SJSA1 (cell line): ENCODE results near the gene CCDC102A. TPM values are rescaled to one million over a fixed set of nuclear protein-coding genes. Genes with fewer than 3 reads are reported as not detected.
"Not testable (repeated sequence)": the region's sequence is repeated elsewhere in the genome, so short reads cannot be mapped to it uniquely, and the experiment has no call there.

Experiments used
- DNase-seq, 2 experiments: peaks; one replicate each; pipeline ENCODE4 v3.0.0-alpha.2; 2015 to 2020; ENCODE audit warnings: low spot score in 2 of 2, low read depth in 1 of 2
- H3K27ac ChIP-seq: fragments of 250-450 bp; sonication (Bioruptor Pico); 2 replicates; pipeline ENCODE4 v1.5.1; 2020; ENCODE audit warnings: mild to moderate bottlenecking, moderate library complexity
- H3K27me3 ChIP-seq: fragments of 250-450 bp; sonication (Bioruptor Pico); replicated peaks from 2 replicates; pipeline ENCODE4 v1.5.1; 2020; ENCODE audit warnings: mild to moderate bottlenecking, moderate library complexity
- H3K36me3 ChIP-seq: fragments of 250-450 bp; sonication (Bioruptor Pico); 2 replicates; pipeline ENCODE4 v1.5.1; 2020; ENCODE audit warnings: mild to moderate bottlenecking
- H3K4me1 ChIP-seq: fragments of 250-450 bp; sonication (Bioruptor Pico); replicated peaks from 2 replicates; pipeline ENCODE4 v1.6.1; 2021; ENCODE audit warnings: mild to moderate bottlenecking
- H3K4me3 ChIP-seq: fragments of 250-450 bp; sonication (Bioruptor Pico); 2 replicates; pipeline ENCODE4 v1.5.1; 2020; ENCODE audit warnings: mild to moderate bottlenecking
- H3K9me3 ChIP-seq: fragments of 250-450 bp; sonication (Bioruptor Pico); replicated peaks from 2 replicates; pipeline ENCODE4 v1.5.1; 2020; ENCODE audit warnings: mild to moderate bottlenecking
- total RNA-seq: library from RNA; depleted of rRNA; stranded (reverse); fragments of >200 nt; shearing (Covaris generic); gene quantifications from 2 replicates; pipeline ENCODE4 v1.2.3, GENCODE V29; 2014

CCDC102A gene
- total RNA-seq, 1 experiment from 2014 or later = 13.4 TPM

DNA sequence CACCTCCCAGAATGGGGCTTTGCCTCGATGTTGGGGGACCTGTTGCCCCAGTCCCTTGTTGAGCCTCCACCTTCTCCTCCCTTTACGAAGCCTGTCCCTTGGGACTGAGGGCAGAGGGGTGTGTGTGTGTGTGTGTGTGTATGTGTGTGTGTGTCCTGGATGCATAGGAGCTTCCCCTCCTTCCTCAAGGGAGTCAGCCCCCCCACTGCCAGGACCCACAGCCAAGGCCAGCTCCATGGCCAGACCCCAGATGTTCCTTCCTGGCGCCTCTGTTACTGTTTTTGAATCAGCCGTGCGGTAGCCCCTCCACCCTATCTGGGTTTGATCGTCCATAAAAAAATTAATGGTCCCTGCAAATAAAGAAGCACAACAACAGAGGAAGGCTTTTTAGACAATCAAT is 32.4 kb downstream of the CCDC102A start:
- no peaks in the 10 kb centered on the region for H3K27me3 ChIP-seq
- H3K27ac ChIP-seq = no peak overlapping the region
- H3K4me3 ChIP-seq = no peak overlapping the region
- no peak for DNase-seq
- H3K4me1 ChIP-seq = peaks cover 30% of the 10 kb centered on the region
- H3K9me3 ChIP-seq = no peaks in the 10 kb centered on the region
- no peaks in the 10 kb centered on the region for H3K36me3 ChIP-seq

DNA sequence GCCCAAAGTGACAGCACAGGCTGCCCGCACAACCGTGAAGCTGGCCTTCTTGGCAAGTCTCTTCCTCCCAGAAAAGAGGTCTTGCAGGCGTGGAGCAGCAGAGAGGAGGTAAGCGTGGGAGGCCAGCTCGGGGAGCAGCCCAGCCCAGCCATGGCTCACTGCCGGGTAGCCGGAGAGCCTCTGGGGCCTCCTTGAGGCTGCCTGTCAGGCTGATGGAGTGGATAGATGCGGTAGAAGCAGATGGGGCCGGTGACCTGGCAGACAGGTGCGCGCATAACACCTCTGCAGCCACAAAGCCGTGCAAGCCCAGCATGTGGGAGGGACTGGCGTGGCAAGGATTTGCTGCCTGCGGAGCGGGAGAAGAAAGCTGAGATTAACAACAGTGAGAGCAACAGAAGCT is 33.0 kb downstream of the CCDC102A start:
- no peaks in the 10 kb centered on the region for H3K36me3 ChIP-seq
- no peak overlapping the region for H3K4me3 ChIP-seq
- peaks cover 30% of the 10 kb centered on the region for H3K4me1 ChIP-seq
- H3K27me3 ChIP-seq = no peaks in the 10 kb centered on the region
- no peaks in the 10 kb centered on the region for H3K9me3 ChIP-seq
- no peak overlapping the region for H3K27ac ChIP-seq
- DNase-seq = no peak

DNA sequence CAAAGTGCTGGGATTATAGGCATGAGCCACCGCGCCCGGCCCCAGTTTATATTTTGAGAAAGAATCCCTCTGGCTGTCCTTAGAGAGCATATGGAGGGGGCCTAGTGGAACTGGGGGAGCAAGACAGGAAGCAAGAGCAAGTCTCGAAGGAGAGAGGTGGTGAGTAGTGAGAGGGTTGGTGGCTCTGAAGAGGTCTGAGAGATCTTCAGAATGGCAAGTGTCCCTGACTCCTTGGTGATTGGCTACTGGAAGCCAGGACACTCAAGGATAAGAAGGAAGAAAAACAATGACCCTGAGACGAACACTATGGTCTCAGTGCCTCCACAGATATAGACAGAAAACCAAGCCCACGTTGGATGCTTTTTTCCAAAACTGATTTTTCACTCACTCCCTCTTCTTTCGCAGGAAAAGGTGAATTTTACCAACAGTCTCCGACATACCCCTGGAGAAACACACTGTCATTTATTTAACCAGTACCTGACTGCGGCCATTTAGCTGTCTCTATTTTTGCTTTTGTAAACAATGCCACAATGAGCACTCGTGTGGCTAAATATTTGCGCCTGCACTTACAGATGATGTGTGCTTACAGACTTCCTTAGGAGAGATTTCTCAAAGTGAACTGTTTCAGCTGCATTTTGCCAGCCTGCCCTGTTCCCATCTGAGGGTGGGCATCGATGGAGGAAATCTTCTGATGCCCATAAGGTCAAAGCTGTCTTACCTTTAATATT is 34.2 kb downstream of the CCDC102A start:
- H3K36me3 ChIP-seq = no peaks in the 10 kb centered on the region
- H3K4me1 ChIP-seq = peaks cover 30% of the 10 kb centered on the region
- no peaks in the 10 kb centered on the region for H3K9me3 ChIP-seq
- H3K27ac ChIP-seq = no peak overlapping the region
- H3K27me3 ChIP-seq = no peaks in the 10 kb centered on the region
- no peak for DNase-seq
- no peak overlapping the region for H3K4me3 ChIP-seq

DNA sequence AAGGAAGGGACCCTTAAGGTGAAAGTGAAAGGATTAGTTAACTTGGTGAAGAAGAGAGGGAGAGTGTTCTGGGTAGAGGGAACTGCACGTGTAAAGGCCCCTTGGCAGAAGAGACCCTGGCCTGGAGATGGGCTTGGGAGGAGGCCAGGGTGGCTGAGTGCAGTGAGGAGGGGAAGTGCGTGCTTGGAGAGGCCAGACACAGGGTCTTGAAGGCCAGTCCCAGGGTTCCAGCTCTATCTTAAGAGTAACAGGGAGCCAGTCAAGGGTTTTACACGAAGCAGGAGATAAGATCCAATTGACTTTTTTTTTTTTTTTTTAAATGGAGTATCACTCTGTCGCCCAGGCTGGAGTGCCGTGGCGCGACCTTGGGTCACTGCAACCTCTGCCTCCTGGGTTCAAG is 34.9 kb downstream of the CCDC102A start:
- no peaks in the 10 kb centered on the region for H3K27me3 ChIP-seq
- H3K27ac ChIP-seq = no peak overlapping the region
- no peak for DNase-seq
- H3K4me1 ChIP-seq = peaks cover 30% of the 10 kb centered on the region
- no peaks in the 10 kb centered on the region for H3K9me3 ChIP-seq
- H3K36me3 ChIP-seq = no peaks in the 10 kb centered on the region
- H3K4me3 ChIP-seq = no peak overlapping the region

DNA sequence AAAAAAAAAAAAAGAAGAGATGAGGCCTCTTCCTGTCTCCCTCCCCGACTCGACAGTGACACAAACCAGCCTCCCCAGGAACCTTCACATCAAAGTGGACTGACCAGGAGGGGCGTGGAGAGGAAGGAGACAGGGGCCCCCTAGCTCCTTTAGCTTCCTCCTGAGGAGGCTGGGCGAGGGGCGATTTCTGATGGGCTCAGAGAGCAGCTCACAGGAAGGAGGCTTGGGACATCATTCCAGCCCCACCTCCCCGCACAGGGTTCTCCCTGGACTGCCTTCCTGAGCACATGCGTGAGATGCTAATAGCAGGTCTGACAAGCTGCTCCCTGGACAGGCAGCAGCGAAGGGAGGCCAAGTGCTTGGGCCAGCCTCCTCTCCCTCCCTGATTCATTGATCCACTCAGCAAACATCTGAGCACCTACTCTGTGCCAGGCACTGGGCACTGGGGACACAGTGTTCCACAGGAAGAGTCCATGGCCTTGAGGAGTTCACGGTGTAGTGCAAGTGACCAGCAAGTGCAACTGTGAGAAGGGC is 35.7 kb downstream of the CCDC102A start:
- Histone ChIP-seq H3K4me1 (peaks cover 30% of the 10 kb centered on the region), H3K9me3 (no peaks in the 10 kb centered on the region), H3K27ac (peak overlapping the region; percentile 59; the same call in 1 of the 2 replicates), H3K27me3 (no peaks in the 10 kb centered on the region), H3K4me3 (no peak overlapping the region), H3K36me3 (no peaks in the 10 kb centered on the region)
- DNase-seq = no peak

DNA sequence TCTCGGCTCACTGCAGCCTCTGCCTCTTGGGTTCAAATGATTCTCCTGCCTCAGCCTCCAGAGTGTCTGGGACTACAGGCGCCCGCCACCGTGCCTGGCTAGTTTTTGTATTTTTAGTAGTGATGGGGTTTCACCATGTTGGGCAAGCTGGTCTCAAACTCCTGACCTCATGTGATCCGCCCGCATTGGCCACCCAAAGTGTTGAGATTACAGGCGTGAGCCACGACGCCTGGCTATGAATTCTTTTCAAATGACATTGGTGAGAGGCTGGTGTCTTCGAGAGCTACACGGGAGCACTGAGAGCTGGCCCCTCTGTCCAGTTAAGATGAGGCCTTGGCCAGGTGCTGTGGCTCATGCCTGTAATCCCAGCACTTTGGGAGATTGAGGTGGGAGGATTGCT is 36.4 kb downstream of the CCDC102A start:
- H3K4me3 ChIP-seq, H3K36me3 ChIP-seq, H3K9me3 ChIP-seq, H3K27me3 ChIP-seq: not testable (repeated sequence)
- Histone ChIP-seq H3K4me1 (peaks cover 30% of the 10 kb centered on the region), H3K27ac (peak overlapping the region; percentile 59)
- DNase-seq = peak; percentile 72 to 83

DNA sequence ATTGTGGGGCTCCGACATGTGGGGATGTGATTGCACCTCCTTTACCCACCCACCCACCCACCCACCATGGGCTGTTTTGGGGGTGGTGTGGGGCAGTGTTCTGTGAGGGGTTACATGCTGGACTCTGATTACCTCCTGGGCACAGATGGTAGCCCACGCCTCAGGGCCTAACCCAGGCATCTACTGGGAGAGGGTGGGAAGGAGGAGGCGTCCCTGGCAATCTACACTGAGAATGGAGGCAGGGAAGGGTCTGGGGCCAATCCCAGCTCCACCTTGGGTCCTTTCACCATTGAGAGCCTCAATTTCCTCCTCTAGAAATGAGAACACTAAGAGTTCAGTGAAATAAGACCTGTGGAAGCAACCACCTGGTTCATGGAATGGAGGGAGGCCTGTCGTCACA is 38.3 kb downstream of the CCDC102A start:
- no peaks in the 10 kb centered on the region for H3K9me3 ChIP-seq
- H3K27me3 ChIP-seq = 0 out of 2 replicates have a peak, but pooled peaks cover 4% of the 10 kb centered on the region
- no peak overlapping the region for H3K4me3 ChIP-seq
- H3K27ac ChIP-seq = no peak overlapping the region
- H3K36me3 ChIP-seq = no peaks in the 10 kb centered on the region
- DNase-seq = no peak
- H3K4me1 ChIP-seq = peaks cover 30% of the 10 kb centered on the region

DNA sequence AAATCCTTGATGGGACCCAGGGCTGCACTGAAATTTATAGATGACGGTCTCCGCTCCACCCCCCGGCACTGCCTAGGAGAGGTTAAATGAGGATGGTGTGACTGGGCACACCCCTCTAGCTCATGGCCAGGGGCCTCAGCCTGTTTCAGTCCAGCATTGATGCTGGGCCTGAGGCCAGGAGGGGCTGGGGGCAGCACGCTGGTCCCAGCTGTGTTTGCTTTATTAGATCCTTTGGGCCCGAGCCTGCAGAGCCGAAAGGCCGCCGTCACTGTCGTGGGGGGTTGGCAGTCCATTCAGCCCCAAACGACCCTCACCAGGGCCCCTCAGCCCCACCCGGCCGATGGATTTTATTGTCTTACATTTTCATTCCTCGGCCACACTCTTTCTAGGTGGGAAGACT is 39.2 kb downstream of the CCDC102A start:
- H3K9me3 ChIP-seq = no peaks in the 10 kb centered on the region
- no peaks in the 10 kb centered on the region for H3K36me3 ChIP-seq
- H3K27ac ChIP-seq = no peak overlapping the region
- H3K4me1 ChIP-seq = peaks cover 27% of the 10 kb centered on the region
- H3K27me3 ChIP-seq = 0 out of 2 replicates have a peak, but pooled peaks cover 4% of the 10 kb centered on the region
- no peak for DNase-seq
- H3K4me3 ChIP-seq = no peak overlapping the region

DNA sequence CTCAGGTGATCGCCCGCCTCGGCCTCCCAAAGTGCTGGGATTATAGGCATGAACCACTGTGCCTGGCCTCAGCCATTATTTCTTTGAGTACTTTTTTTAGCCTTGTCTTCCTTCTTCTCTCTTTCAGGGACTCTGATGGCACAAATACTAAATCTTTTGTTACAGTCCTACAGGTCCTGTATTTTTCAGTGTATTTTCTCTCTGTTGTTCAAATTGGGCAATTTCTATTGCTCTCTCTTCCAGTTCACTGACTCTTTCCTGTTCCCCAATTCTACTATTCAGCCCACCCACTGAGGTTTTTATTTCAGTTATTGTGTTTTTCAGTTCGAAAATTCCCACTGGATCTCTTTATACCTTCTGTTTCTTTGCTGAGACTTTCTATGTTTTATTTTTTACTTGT is 42.6 kb downstream of the CCDC102A start:
- Histone ChIP-seq H3K27me3 (0 out of 2 replicates have a peak, but pooled peaks cover 4% of the 10 kb centered on the region), H3K27ac (no peak overlapping the region), H3K36me3 (no peaks in the 10 kb centered on the region)

DNA sequence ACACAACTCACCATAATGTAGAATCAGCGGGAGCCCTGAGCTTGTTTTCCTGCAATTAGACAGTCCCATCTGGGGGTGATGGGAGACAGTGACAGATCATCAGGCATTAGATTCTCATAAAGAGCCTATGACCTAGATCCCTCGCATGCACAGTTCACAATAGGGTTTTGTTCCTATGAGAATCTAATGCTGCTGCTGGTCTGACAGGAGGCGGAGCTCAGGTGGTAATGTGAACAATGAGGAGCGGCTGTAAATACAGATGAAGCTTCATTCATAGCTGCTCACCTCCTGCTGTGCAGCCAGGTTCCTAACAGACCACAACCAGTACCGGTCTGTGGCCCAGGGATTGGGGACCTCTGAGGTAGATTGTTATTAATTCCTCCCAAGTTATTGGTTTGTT is 47.1 kb downstream of the CCDC102A start:
- H3K36me3 ChIP-seq = no peaks in the 10 kb centered on the region
- no peak overlapping the region for H3K27ac ChIP-seq
- H3K9me3 ChIP-seq = no peaks in the 10 kb centered on the region
- H3K4me3 ChIP-seq = no peak overlapping the region
- peaks cover 14% of the 10 kb centered on the region for H3K4me1 ChIP-seq
- 0 out of 2 replicates have a peak, but pooled peaks cover 2% of the 10 kb centered on the region for H3K27me3 ChIP-seq
- no peak for DNase-seq

More for the DNA sequence above, 42.6 kb downstream of the CCDC102A start:
- no peak for DNase-seq
- no peak overlapping the region for H3K4me3 ChIP-seq
- no peaks in the 10 kb centered on the region for H3K9me3 ChIP-seq
- no peaks in the 10 kb centered on the region for H3K4me1 ChIP-seq

DNA sequence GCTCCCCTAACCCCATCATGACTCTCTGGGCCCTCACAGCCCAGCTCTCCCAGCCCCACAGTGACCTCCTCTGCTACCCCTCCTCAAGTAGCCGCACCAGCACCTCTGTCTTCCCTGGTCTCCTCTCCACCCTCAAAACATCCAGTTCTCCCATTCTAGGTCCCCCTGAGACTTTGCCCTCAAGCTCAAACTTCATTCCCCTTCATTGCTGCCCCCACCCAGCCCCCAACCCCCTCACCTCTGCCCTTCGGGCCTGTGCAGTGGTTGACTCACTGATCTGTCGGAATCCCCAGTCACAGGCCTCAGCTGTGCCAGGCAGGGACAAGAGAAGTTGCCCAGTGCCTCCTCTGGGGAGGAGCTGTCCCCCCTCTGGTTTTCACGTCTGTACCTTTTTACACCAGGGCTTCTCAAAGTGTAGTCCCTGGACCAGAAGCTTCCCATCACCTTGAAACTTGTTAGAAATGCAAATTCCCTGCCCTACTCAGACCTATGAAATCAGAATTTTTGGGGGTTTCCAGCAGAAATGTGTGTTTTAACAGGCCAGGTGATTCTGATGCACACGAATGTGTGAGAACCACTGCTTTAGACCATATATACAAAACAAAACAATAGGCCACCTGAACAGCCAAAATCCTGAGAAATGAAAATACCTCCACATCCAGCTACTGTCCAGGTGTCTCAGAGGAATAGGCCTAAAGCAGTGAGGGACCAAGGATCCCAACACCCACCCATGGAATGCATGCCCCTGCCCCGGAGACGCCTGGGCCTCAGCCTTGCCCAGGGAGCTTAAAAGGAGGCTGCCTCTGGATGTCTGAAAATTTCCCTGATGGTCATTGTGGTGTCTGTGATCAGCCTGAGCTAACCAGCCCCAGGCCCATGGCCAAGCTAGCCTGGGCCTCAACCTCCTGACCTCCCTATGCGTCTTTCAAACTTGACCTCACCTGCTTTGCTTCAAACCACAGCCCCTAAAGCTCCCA is 49.2 kb downstream of the CCDC102A start:
- Histone ChIP-seq H3K4me1 (peaks cover 14% of the 10 kb centered on the region), H3K4me3 (peak overlapping the region; percentile 57), H3K27ac (no peak overlapping the region), H3K36me3 (no peaks in the 10 kb centered on the region), H3K27me3 (no peaks in the 10 kb centered on the region), H3K9me3 (no peaks in the 10 kb centered on the region)
- no peak for DNase-seq

DNA sequence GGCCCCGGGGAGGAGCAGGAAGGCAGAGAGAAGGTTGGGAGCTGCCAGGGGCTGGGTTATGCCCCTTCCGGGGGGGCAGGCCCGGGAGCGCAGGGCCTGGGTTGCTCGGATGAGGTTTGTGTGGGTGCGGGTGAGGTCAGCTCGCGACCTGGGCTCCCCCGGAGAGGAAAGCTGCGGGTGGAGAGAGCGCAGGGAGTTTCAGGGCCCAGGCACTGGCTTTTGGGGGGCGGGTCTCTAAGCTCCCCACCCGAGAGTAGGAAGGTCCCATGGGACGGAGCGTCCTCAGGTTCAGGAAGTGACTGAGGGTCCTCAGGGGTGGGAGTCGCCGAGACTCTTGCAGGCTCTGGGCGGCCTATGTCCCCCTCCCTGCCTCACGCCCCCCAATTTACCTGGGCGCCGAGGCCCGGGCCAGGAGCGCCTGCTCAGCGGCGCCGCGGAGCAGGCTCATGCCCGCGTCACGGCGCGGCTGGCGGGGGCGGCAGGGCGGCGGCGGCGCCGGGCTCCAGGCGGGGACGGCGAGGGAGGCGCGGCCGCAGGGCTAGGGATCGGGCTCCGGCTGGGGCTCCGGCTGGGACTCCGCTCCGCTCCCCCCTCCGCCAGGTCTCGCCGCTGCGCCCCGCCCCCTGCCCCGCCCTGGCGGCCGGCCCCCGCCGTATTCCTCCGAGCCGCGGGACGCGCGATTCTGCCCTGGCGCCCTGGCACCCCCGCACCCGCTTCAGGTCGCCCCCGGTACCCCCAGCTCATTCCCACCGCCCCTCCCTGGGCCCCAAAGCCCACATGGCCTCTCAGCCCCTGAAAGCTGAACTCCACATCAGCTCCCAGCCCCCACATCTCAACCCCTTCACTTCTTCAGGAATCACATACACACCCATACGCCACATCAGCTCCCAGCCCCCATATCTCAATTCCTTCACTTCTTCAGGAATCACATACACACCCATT is 50.2 kb downstream of the CCDC102A start, which contains the start of gene DOK4:
Gene DOK4 (minus strand): TSS at position 578 of the 942 bp plus-strand sequence. CDS start 6,986 bp downstream, outside the sequence.
- Histone ChIP-seq H3K27ac (no peak within 1 kb of the TSS), H3K36me3 (no peaks in the 10 kb centered on the region), H3K9me3 (no peaks in the 10 kb centered on the region), H3K4me1 (peaks cover 14% of the 10 kb centered on the region), H3K4me3 (peak within 1 kb of the TSS; percentile 57), H3K27me3 (no peaks in the 10 kb centered on the region)
- DNase-seq = peak in 1 of 2 experiments; percentile 81
